DLD1 (cell line): ENCODE results near the gene UMPS.

Source experiments
- in situ Hi-C: cut with HindIII; loops from 2 replicates; pipeline ENCODE4 v1.10.0; 2017; ENCODE audit warnings: low sequenced_read_pairs

UMPS gene

GRCh38 chr3:124761935-124762660 lies 31.8 kb downstream of the UMPS start:
- in situ Hi-C loops: loop anchor here (25.0 kb wide), 2 partner anchors 125 to 450 kb away; partner anchors contain the start of genes ITGB5 and SLC12A8

GRCh38 chr3:124762661-124763011 lies 32.4 kb downstream of the UMPS start:
- in situ Hi-C loops: loop anchor here (25.0 kb wide), 2 partner anchors 125 to 450 kb away; partner anchors contain the start of genes ITGB5 and SLC12A8

- in situ Hi-C loops: loop anchor here (25.0 kb wide), 2 partner anchors 124 to 449 kb away; partner anchors contain the start of genes ITGB5 and SLC12A8
Measured at GRCh38 chr3:124763206-124763605, 33.0 kb downstream of the UMPS start.

- in situ Hi-C loops: loop anchor here (25.0 kb wide), 2 partner anchors 124 to 448 kb away; partner anchors contain the start of genes ITGB5 and SLC12A8
Measured at GRCh38 chr3:124763644-124764358, 33.5 kb downstream of the UMPS start.

GRCh38 chr3:124764746-124765145 lies 34.5 kb downstream of the UMPS start:
- in situ Hi-C loops: loop anchor here (25.0 kb wide), 2 partner anchors 123 to 448 kb away; partner anchors contain the start of genes ITGB5 and SLC12A8

GRCh38 chr3:124765197-124765840 lies 35.1 kb downstream of the UMPS start:
- in situ Hi-C loops: loop anchor here (25.0 kb wide), 2 partner anchors 122 to 447 kb away; partner anchors contain the start of genes ITGB5 and SLC12A8

GRCh38 chr3:124766113-124767095 lies 36.2 kb downstream of the UMPS start:
- in situ Hi-C loops: loop anchor here (25.0 kb wide), 2 partner anchors 121 to 446 kb away; partner anchors contain the start of genes ITGB5 and SLC12A8

- in situ Hi-C loops: loop anchor here (25.0 kb wide), 2 partner anchors 120 to 445 kb away; partner anchors contain the start of genes ITGB5 and SLC12A8
Measured at GRCh38 chr3:124767264-124767663, 37.0 kb downstream of the UMPS start.

GRCh38 chr3:124767691-124768090 lies 37.4 kb downstream of the UMPS start:
- in situ Hi-C loops: loop anchor here (25.0 kb wide), 2 partner anchors 120 to 445 kb away; partner anchors contain the start of genes ITGB5 and SLC12A8

- in situ Hi-C loops: loop anchor here (25.0 kb wide), 2 partner anchors 118 to 443 kb away; partner anchors contain the start of genes ITGB5 and SLC12A8
Measured at GRCh38 chr3:124768812-124769211, 38.6 kb downstream of the UMPS start.

- in situ Hi-C loops: loop anchor here (25.0 kb wide), 2 partner anchors 118 to 443 kb away; partner anchors contain the start of genes ITGB5 and SLC12A8
Measured at GRCh38 chr3:124769462-124769861, 39.2 kb downstream of the UMPS start.

- in situ Hi-C loops: loop anchor here (25.0 kb wide), 2 partner anchors 117 to 442 kb away; partner anchors contain the start of genes ITGB5 and SLC12A8
Measured at GRCh38 chr3:124770336-124771082, 40.3 kb downstream of the UMPS start.

- in situ Hi-C loops: loop anchor here (25.0 kb wide), 2 partner anchors 116 to 441 kb away; partner anchors contain the start of genes ITGB5 and SLC12A8
Measured at GRCh38 chr3:124771083-124771445, 40.8 kb downstream of the UMPS start.

- in situ Hi-C loops: loop anchor here (25.0 kb wide), 2 partner anchors 115 to 440 kb away; partner anchors contain the start of genes ITGB5 and SLC12A8
Measured at GRCh38 chr3:124772081-124772831, 42.0 kb downstream of the UMPS start.

- in situ Hi-C loops: loop anchor here (25.0 kb wide), 2 partner anchors 114 to 439 kb away; partner anchors contain the start of genes ITGB5 and SLC12A8
Measured at GRCh38 chr3:124773351-124774326, 43.4 kb downstream of the UMPS start.

GRCh38 chr3:124774327-124774718 lies 44.1 kb downstream of the UMPS start:
- in situ Hi-C loops: loop anchor here (25.0 kb wide), 2 partner anchors 113 to 438 kb away; partner anchors contain the start of genes ITGB5 and SLC12A8
